ENCODE results near the gene COA8. TPM values are rescaled to one million over a fixed set of nuclear protein-coding genes. Genes with fewer than 3 reads are reported as not detected.

Gene COA8
- total and polyA plus RNA-seq, 12 donors, result 4.9 to 59.6 (median 33.0) TPM

GRCh38 chr14:103540821-103541708 lies 21.7 kb upstream of the COA8 start:
- Histone ChIP-seq H3K9me3 (replicated peaks in 1 of 3) (no peaks in the 10 kb centered on the region), H3K4me1 (replicated peaks in 1 of 2) (peaks cover 34 to 47% of the 10 kb centered on the region in 2 donors), H3K27me3 (no peaks in the 10 kb centered on the region), H3K27ac (peak overlapping the region in 3 of 5 donors; percentile 3 to 58 (median 31)), H3K36me3 (replicated peaks in 1 of 2) (no peaks in the 10 kb centered on the region), H3K4me3 (no peak overlapping the region)
- TF ChIP-seq, protein P1, sequence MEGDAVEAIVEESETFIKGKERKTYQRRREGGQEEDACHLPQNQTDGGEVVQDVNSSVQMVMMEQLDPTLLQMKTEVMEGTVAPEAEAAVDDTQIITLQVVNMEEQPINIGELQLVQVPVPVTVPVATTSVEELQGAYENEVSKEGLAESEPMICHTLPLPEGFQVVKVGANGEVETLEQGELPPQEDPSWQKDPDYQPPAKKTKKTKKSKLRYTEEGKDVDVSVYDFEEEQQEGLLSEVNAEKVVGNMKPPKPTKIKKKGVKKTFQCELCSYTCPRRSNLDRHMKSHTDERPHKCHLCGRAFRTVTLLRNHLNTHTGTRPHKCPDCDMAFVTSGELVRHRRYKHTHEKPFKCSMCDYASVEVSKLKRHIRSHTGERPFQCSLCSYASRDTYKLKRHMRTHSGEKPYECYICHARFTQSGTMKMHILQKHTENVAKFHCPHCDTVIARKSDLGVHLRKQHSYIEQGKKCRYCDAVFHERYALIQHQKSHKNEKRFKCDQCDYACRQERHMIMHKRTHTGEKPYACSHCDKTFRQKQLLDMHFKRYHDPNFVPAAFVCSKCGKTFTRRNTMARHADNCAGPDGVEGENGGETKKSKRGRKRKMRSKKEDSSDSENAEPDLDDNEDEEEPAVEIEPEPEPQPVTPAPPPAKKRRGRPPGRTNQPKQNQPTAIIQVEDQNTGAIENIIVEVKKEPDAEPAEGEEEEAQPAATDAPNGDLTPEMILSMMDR (IDR thresholded peaks at IDR 0.05), result no peak
- no peak for TF ChIP-seq POLR2A (IDR thresholded peaks at IDR 0.05)
- intact Hi-C loops (cut with DNase I), result no loop called here
- DNase-seq, result no peak
- 57 to 85% (median 68%) methylated on average over 3 to 17 of the region's 17 CpGs for WGBS, 4 donors

- H3K4me1 ChIP-seq (replicated peaks in 1 of 2), result peaks cover 34 to 47% of the 10 kb centered on the region in 2 donors
- intact Hi-C loops (cut with DNase I), result no loop called here
Observed at GRCh38 chr14:103541709-103542604, 20.8 kb upstream of the COA8 start.

DNA sequence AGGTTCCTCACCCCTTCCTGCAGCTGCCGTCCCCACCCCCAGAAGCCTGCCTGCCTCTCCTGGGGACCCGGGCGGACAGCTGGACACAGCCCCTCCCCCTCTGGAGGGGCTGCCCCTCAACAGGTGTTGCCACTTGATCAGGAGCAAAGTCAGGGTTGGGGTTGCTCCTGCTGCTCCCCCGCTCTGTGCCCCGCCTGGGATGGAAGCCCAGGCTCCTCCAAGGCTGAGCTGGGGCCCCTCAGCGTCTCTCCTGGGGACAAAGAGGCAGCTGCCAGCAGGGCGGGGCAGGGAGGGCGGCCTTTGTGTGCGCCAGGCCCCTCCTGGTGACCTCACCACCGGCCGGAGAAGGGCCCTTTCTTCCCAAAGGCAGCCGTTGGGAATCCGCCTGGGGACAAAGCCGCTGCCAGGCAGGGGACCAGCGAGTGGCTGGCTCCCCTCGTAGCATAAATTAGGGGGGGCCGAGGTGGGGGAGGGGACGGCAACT lies 20.1 kb upstream of the COA8 start:
- WGBS, 4 donors, result 17 to 19% (median 19%) methylated on average over 11 to 18 of the region's 18 CpGs; no CpG with 5 or more reads in 1 of the 4 donors

More at GRCh38 chr14:103541709-103542604, 20.8 kb upstream of the COA8 start:
- no peaks in the 10 kb centered on the region for H3K36me3 ChIP-seq (replicated peaks in 1 of 2)
- H3K4me3 ChIP-seq, result no peak overlapping the region
- no peak for DNase-seq
- H3K27ac ChIP-seq, result peak overlapping the region in 2 of 5 donors; percentile 3 to 49
- TF ChIP-seq, protein P1 (IDR thresholded peaks at IDR 0.05), result no peak
- TF ChIP-seq POLR2A (IDR thresholded peaks at IDR 0.05), result no peak
- no peaks in the 10 kb centered on the region for H3K9me3 ChIP-seq (replicated peaks in 1 of 3)
- 61 to 84% (median 70%) methylated on average over 13 to 33 of the region's 33 CpGs for WGBS, 4 donors
- H3K27me3 ChIP-seq, result no peaks in the 10 kb centered on the region

More for the DNA sequence above, 20.1 kb upstream of the COA8 start:
- no peaks in the 10 kb centered on the region for H3K9me3 ChIP-seq (replicated peaks in 1 of 3)
- no peaks in the 10 kb centered on the region for H3K36me3 ChIP-seq (replicated peaks in 1 of 2)
- no peaks in the 10 kb centered on the region for H3K27me3 ChIP-seq
- intact Hi-C loops (cut with DNase I), result no loop called here
- peak in 3 of 7 donors; percentile 62 to 79 (median 76) for DNase-seq
- H3K4me3 ChIP-seq, result no peak overlapping the region
- H3K27ac ChIP-seq, result peak overlapping the region in 1 of 5 donors; percentile 49
- peaks cover 34 to 47% of the 10 kb centered on the region in 2 donors for H3K4me1 ChIP-seq (replicated peaks in 1 of 2)
- TF ChIP-seq POLR2A (IDR thresholded peaks at IDR 0.05), result no peak
- TF ChIP-seq, protein P1 (IDR thresholded peaks at IDR 0.05), result no peak
